Ascending aorta (tissue), 2 donors: ENCODE measurements around the gene NFASC. TPM values are rescaled to one million over a fixed set of nuclear protein-coding genes. Genes with fewer than 3 reads are reported as not detected.

Source experiments
- DNase-seq, 2 donors: peaks; one replicate each; pipeline ENCODE4 v3.0.0-alpha.2; 2019; ENCODE audit warnings: low spot score in 2 of 2
- H3K27ac ChIP-seq, 2 donors: fragments of 200-600 bp; sonication (generic); one replicate each; pipeline ENCODE4 v1.5.1; 2016 to 2017; ENCODE audit warnings: mild to moderate bottlenecking in 1 of 2
- H3K27me3 ChIP-seq: fragments of 200-600 bp; sonication (generic); one replicate; pipeline ENCODE4 v1.5.1; 2017
- H3K36me3 ChIP-seq, 2 donors: fragments of 200-600 bp; sonication (generic); one replicate each; pipeline ENCODE4 v1.5.1; 2016
- H3K4me1 ChIP-seq, 2 donors: fragments of 200-600 bp; sonication (generic); one replicate each; pipeline ENCODE4 v1.5.1; 2016 to 2017; ENCODE audit warnings: mild to moderate bottlenecking in 1 of 2
- H3K4me3 ChIP-seq, 2 donors: fragments of 200-600 bp; sonication (generic); one replicate each; pipeline ENCODE4 v1.5.1; 2016 to 2017; ENCODE audit warnings: mild to moderate bottlenecking in 1 of 2
- H3K9me3 ChIP-seq, 2 donors: fragments of 200-600 bp; sonication (generic); one replicate each; pipeline ENCODE4 v1.5.1; 2016
- CTCF ChIP-seq, 3 experiments: fragments of 200-600 bp in 2 of 3; fragments of 450-650 bp in 1 of 3; sonication (generic) in 2 of 3; IDR thresholded peaks; one replicate each; pipeline ENCODE4 v1.5.1; 2016 to 2019; ENCODE audit warnings: antibody characterized with exemption in 3 of 3, mild to moderate bottlenecking in 1 of 3, moderate library complexity in 1 of 3
- intact Hi-C: fragments of 100-400 bp; cut with DNase I; formaldehyde crosslinking; loops from one replicate; pipeline ENCODE4 v1.15.1; 2023
- total RNA-seq: library from RNA; depleted of rRNA; stranded (reverse); fragments of >200 nt; gene quantifications from one replicate; pipeline ENCODE4 v1.1.0, GENCODE V29; 2016

Gene NFASC
- total RNA-seq, 1 donor from 2014 or later: 44.0 TPM

- Histone ChIP-seq H3K4me1 (no peaks in the 10 kb centered on the region), H3K4me3 (no peak overlapping the region), H3K9me3 (no peaks in the 10 kb centered on the region), H3K36me3 (no peaks in the 10 kb centered on the region), H3K27me3 (no peaks in the 10 kb centered on the region), H3K27ac (no peak overlapping the region)
- intact Hi-C loops: no loop called here
- DNase-seq: no peak
- TF ChIP-seq CTCF (IDR thresholded peaks at IDR 0.05): no peak
Observed at GRCh38 chr1:205024679-205025078, 154.0 kb downstream of the NFASC start.

GRCh38 chr1:205025239-205025638 lies 154.6 kb downstream of the NFASC start:
- Histone ChIP-seq H3K4me1 (no peaks in the 10 kb centered on the region), H3K4me3 (no peak overlapping the region), H3K36me3 (no peaks in the 10 kb centered on the region), H3K27ac (no peak overlapping the region), H3K9me3 (no peaks in the 10 kb centered on the region), H3K27me3 (no peaks in the 10 kb centered on the region)
- no peak for TF ChIP-seq CTCF (IDR thresholded peaks at IDR 0.05)
- intact Hi-C loops: no loop called here
- DNase-seq: no peak

- TF ChIP-seq CTCF (IDR thresholded peaks at IDR 0.05): no peak
- intact Hi-C loops: no loop called here
- Histone ChIP-seq H3K4me3 (no peak overlapping the region), H3K27me3 (no peaks in the 10 kb centered on the region), H3K4me1 (no peaks in the 10 kb centered on the region), H3K27ac (no peak overlapping the region), H3K9me3 (no peaks in the 10 kb centered on the region), H3K36me3 (no peaks in the 10 kb centered on the region)
- DNase-seq: no peak
Observed at GRCh38 chr1:205026181-205026580, 155.5 kb downstream of the NFASC start.

- Histone ChIP-seq H3K4me1 (no peaks in the 10 kb centered on the region), H3K27ac (no peak overlapping the region), H3K4me3 (no peak overlapping the region), H3K9me3 (no peaks in the 10 kb centered on the region), H3K27me3 (no peaks in the 10 kb centered on the region), H3K36me3 (no peaks in the 10 kb centered on the region)
- intact Hi-C loops: no loop called here
- no peak for TF ChIP-seq CTCF (IDR thresholded peaks at IDR 0.05)
- no peak for DNase-seq
Observed at GRCh38 chr1:205028390-205028789, 157.7 kb downstream of the NFASC start.

- no peak for DNase-seq
- intact Hi-C loops: no loop called here
- H3K27me3 ChIP-seq: no peaks in the 10 kb centered on the region
- H3K4me1 ChIP-seq: no peaks in the 10 kb centered on the region
- no peaks in the 10 kb centered on the region for H3K9me3 ChIP-seq
- H3K4me3 ChIP-seq: no peak overlapping the region
- no peak overlapping the region for H3K27ac ChIP-seq
- no peak for TF ChIP-seq CTCF (IDR thresholded peaks at IDR 0.05)
- H3K36me3 ChIP-seq: no peaks in the 10 kb centered on the region
Observed at GRCh38 chr1:205028924-205029323, 158.3 kb downstream of the NFASC start.

- Histone ChIP-seq H3K27me3 (no peaks in the 10 kb centered on the region), H3K4me3 (no peak overlapping the region), H3K4me1 (no peaks in the 10 kb centered on the region), H3K36me3 (no peaks in the 10 kb centered on the region), H3K9me3 (no peaks in the 10 kb centered on the region), H3K27ac (no peak overlapping the region)
- DNase-seq: no peak
- intact Hi-C loops: no loop called here
- no peak for TF ChIP-seq CTCF (IDR thresholded peaks at IDR 0.05)
Observed at GRCh38 chr1:205030241-205030640, 159.6 kb downstream of the NFASC start.
